Activated CD4-positive, alpha-beta T cell treated with anti-CD3 and anti-CD28 coated beads, Interleukin-10, Interleukin-2, amounts not matched to agents 100 ng/mL and 50 ng/mL, durations not matched to agents 16 hours and 8 hours (primary cell): ENCODE data around the gene ANKDD1B.
"Not testable (repeated sequence)": the region's sequence is repeated elsewhere in the genome, so short reads cannot be mapped to it uniquely, and the experiment has no call there.

Experiments used
- DNase-seq: peaks from one replicate; pipeline ENCODE4 v3.0.0-alpha.2; 2020

ANKDD1B gene

GRCh38 chr5:75662061-75662460 lies 50.8 kb downstream of the ANKDD1B start:
- DNase-seq = no peak

GRCh38 chr5:75663579-75664284 lies 52.5 kb downstream of the ANKDD1B start:
- DNase-seq = no peak

GRCh38 chr5:75664979-75665378 lies 53.7 kb downstream of the ANKDD1B start:
- DNase-seq = no peak

GRCh38 chr5:75666801-75667200 lies 55.5 kb downstream of the ANKDD1B start:
- no peak for DNase-seq

- no peak for DNase-seq
Observed at GRCh38 chr5:75667586-75667985, 56.3 kb downstream of the ANKDD1B start.

- DNase-seq = no peak
Observed at GRCh38 chr5:75668445-75668844, 57.2 kb downstream of the ANKDD1B start.

- DNase-seq = peak; percentile 91
Observed at GRCh38 chr5:75668977-75669689, 57.9 kb downstream of the ANKDD1B start.

- DNase-seq = peak; percentile 23
Observed at GRCh38 chr5:75670577-75670976, 59.3 kb downstream of the ANKDD1B start.

GRCh38 chr5:75671506-75671905 lies 60.3 kb downstream of the ANKDD1B start:
- DNase-seq = no peak

- DNase-seq = no peak
Observed at GRCh38 chr5:75672616-75673015, 61.4 kb downstream of the ANKDD1B start.

GRCh38 chr5:75675783-75676182 lies 64.5 kb downstream of the ANKDD1B start:
- DNase-seq = no peak

GRCh38 chr5:75677607-75678006 lies 66.4 kb downstream of the ANKDD1B start:
- DNase-seq = no peak

GRCh38 chr5:75678155-75678554 lies 66.9 kb downstream of the ANKDD1B start:
- peak; percentile 47 for DNase-seq

- peak; percentile 47 for DNase-seq
Observed at GRCh38 chr5:75681125-75681830, 70.0 kb downstream of the ANKDD1B start.

GRCh38 chr5:75685141-75685540 lies 73.9 kb downstream of the ANKDD1B start:
- no peak for DNase-seq

- no peak for DNase-seq
Observed at GRCh38 chr5:75686480-75686879, 75.2 kb downstream of the ANKDD1B start.

- peak; percentile 26 for DNase-seq
Observed at GRCh38 chr5:75690669-75691068, 79.4 kb downstream of the ANKDD1B start.

GRCh38 chr5:75694781-75695180 lies 83.5 kb downstream of the ANKDD1B start:
- DNase-seq = no peak

GRCh38 chr5:75695472-75696351 lies 84.5 kb downstream of the ANKDD1B start:
- DNase-seq = not testable (repeated sequence)

- no peak for DNase-seq
Observed at GRCh38 chr5:75701856-75702255, 90.6 kb downstream of the ANKDD1B start.

- no peak for DNase-seq
Observed at GRCh38 chr5:75706016-75706415, 94.8 kb downstream of the ANKDD1B start.

GRCh38 chr5:75706775-75707174 lies 95.5 kb downstream of the ANKDD1B start:
- DNase-seq = no peak
